ENCODE results near the gene GPNMB. TPM values are rescaled to one million over a fixed set of nuclear protein-coding genes. Genes with fewer than 3 reads are reported as not detected.

Gene GPNMB
- total RNA-seq, 1 donor from 2014 or later = 113 TPM

DNA sequence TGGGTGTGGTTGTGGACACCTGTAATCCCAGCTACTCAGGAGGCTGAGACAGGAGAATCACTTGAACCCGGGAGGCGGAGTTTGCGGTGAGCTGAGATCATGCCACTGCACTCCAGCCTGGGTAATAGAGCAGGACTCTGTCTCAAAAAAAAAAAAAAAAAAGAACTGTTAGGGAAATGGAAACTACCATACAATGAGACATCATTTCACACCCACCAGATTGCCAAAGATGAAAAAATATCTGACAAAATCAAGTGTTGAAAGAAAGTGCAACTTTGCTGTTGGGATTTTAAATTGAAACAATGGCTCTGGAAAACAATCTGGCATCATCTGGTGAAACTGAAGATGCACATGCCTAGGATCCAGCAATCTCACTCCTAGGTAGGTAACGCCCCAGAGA lies 36.5 kb downstream of the GPNMB start:
- no peaks in the 10 kb centered on the region for H3K4me1 ChIP-seq
- no peak for DNase-seq (ENCODE audit: extremely low spot score in 2 of 2)
- H3K4me3 ChIP-seq = no peak overlapping the region
- no peaks in the 10 kb centered on the region for H3K9me3 ChIP-seq
- no peaks in the 10 kb centered on the region for H3K27me3 ChIP-seq
- H3K27ac ChIP-seq = no peak overlapping the region
- TF ChIP-seq, protein P1, sequence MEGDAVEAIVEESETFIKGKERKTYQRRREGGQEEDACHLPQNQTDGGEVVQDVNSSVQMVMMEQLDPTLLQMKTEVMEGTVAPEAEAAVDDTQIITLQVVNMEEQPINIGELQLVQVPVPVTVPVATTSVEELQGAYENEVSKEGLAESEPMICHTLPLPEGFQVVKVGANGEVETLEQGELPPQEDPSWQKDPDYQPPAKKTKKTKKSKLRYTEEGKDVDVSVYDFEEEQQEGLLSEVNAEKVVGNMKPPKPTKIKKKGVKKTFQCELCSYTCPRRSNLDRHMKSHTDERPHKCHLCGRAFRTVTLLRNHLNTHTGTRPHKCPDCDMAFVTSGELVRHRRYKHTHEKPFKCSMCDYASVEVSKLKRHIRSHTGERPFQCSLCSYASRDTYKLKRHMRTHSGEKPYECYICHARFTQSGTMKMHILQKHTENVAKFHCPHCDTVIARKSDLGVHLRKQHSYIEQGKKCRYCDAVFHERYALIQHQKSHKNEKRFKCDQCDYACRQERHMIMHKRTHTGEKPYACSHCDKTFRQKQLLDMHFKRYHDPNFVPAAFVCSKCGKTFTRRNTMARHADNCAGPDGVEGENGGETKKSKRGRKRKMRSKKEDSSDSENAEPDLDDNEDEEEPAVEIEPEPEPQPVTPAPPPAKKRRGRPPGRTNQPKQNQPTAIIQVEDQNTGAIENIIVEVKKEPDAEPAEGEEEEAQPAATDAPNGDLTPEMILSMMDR (IDR thresholded peaks at IDR 0.05) = no peak
- TF ChIP-seq POLR2AphosphoS5 (IDR thresholded peaks at IDR 0.05; ENCODE audit: insufficient read depth in 1 of 2, low read depth in 1 of 2) = no peak
- TF ChIP-seq POLR2A (IDR thresholded peaks at IDR 0.05) = no peak
- intact Hi-C loops (cut with DNase I) = no loop called here
- H3K36me3 ChIP-seq = no peaks in the 10 kb centered on the region

DNA sequence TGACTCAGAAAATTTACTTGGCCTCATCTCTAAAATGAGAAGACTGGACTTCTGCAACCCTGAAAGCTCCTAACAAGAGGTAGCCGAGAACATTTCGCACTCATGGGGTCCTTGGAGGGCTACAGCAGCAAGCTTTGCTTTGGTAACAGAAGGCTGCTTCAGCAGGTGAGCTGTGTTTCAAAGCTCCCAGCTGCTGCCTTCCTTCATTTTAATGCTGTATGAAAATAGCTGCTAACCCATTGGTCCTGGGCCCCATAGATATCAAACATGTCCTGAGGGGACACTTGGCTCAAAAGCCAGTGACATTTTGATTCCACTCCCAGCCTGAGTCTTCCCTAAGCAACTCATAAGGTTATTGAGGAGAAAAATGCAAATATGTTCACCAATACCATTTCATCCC lies 38.3 kb downstream of the GPNMB start:
- Histone ChIP-seq H3K36me3 (no peaks in the 10 kb centered on the region), H3K27ac (no peak overlapping the region), H3K4me3 (no peak overlapping the region), H3K27me3 (no peaks in the 10 kb centered on the region), H3K9me3 (no peaks in the 10 kb centered on the region), H3K4me1 (no peaks in the 10 kb centered on the region)
- intact Hi-C loops (cut with DNase I) = no loop called here
- DNase-seq (ENCODE audit: extremely low spot score in 2 of 2) = no peak
- TF ChIP-seq, protein P1 (IDR thresholded peaks at IDR 0.05) = no peak
- TF ChIP-seq POLR2AphosphoS5 (IDR thresholded peaks at IDR 0.05; ENCODE audit: insufficient read depth in 1 of 2, low read depth in 1 of 2) = no peak
- no peak for TF ChIP-seq POLR2A (IDR thresholded peaks at IDR 0.05)

DNA sequence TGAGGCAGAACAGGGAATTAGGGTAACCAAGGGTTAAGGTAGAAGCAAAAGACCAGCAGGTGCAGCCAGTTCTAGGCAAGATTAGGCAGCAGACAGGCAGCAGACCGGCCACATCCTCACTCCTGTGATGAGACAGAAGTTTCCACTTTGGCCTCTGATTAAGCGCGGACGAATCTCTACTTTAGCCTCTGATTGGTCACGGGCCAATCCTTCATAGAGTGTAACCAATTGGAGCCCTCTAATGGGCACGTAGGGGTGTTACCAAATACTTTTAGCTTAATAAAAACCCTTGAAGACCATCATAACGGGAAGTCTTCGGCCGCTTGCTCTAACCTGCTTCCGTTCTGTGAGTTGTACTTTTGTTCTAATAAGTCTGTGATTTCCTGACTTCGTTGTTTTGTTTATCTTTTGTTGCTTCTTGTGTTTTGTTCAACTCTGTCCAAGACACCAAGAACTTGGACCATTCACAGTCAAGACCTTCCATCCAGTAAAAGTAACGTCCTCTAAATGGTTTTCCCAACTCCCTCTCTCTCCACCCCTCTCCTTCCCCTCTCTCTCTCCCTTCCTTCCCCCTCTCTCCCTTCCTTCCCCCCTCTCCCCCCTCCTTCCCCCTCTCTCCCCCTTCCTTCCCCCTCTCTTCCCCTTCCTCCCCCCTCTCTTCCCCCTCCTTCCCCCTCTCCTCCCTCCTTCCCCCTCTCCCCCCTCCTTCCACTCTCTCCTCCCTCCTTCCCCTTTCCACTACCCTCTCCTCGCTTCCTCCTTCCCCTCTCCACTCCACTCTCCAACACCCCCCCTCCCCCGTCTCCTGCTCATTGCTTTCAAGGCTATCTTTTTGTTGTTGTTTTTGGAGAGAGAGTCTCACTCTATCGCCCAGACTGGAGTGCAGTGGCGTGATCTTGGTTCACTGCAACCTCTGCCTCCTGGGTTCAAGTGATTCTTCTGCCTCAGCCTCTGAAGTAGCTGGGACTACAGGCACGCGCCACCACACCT lies 39.4 kb downstream of the GPNMB start:
- no peak overlapping the region for H3K27ac ChIP-seq
- DNase-seq (ENCODE audit: extremely low spot score in 2 of 2) = no peak
- TF ChIP-seq, protein P1 (IDR thresholded peaks at IDR 0.05) = no peak
- TF ChIP-seq POLR2AphosphoS5 (IDR thresholded peaks at IDR 0.05; ENCODE audit: insufficient read depth in 1 of 2, low read depth in 1 of 2) = no peak
- no peak for TF ChIP-seq POLR2A (IDR thresholded peaks at IDR 0.05)
- H3K4me1 ChIP-seq = no peaks in the 10 kb centered on the region
- H3K27me3 ChIP-seq = no peaks in the 10 kb centered on the region
- no peaks in the 10 kb centered on the region for H3K9me3 ChIP-seq
- no peaks in the 10 kb centered on the region for H3K36me3 ChIP-seq
- H3K4me3 ChIP-seq = no peak overlapping the region
- intact Hi-C loops (cut with DNase I) = no loop called here

DNA sequence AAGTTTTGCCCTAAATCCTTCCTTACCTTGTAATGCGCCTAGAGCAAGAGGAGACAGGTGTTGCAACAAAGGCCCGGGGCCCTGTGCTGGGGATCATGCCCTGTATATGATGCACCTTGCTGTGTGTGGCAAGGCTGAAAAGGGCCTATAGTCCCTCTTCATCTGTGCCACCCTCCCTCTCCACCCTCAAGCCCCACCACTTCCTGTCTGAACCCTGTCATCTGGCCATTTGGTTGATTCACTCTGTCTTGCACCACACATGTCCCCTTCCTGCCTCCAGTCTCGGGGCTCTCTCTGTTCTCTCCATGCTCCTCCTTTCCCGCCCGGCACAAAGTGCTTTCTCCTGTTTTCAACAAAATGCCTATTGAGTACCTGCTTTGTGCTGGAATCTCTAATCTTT lies 41.0 kb downstream of the GPNMB start:
- DNase-seq (ENCODE audit: extremely low spot score in 2 of 2) = no peak
- intact Hi-C loops (cut with DNase I) = no loop called here
- no peak for TF ChIP-seq POLR2A (IDR thresholded peaks at IDR 0.05)
- TF ChIP-seq POLR2AphosphoS5 (IDR thresholded peaks at IDR 0.05; ENCODE audit: insufficient read depth in 1 of 2, low read depth in 1 of 2) = no peak
- TF ChIP-seq, protein P1 (IDR thresholded peaks at IDR 0.05) = no peak
- Histone ChIP-seq H3K9me3 (no peaks in the 10 kb centered on the region), H3K27ac (no peak overlapping the region), H3K36me3 (no peaks in the 10 kb centered on the region), H3K4me3 (no peak overlapping the region), H3K4me1 (no peaks in the 10 kb centered on the region), H3K27me3 (no peaks in the 10 kb centered on the region)

DNA sequence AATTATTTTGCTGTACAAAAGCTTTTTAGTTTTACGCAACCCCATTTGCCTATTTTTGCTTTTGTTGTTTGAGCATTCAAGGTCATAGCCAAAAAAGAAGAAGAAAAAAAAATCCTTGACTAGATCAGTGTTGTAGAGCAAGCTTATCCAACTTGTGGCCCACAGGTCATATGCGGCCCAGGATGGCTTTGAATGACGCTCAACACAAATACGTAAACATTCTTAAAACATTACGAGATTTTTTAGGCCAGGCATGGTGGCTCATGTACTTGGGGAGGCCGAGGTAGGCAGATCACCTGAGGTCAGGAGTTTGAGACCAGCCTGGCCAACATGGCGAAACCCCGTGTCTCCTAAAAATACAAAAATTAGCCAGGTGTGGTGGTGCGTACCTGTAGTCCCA lies 44.4 kb downstream of the GPNMB start:
- DNase-seq (ENCODE audit: extremely low spot score in 2 of 2) = no peak
- no peaks in the 10 kb centered on the region for H3K27me3 ChIP-seq
- TF ChIP-seq POLR2AphosphoS5 (IDR thresholded peaks at IDR 0.05; ENCODE audit: insufficient read depth in 1 of 2, low read depth in 1 of 2) (no peak), POLR2A (IDR thresholded peaks at IDR 0.05) (no peak)
- TF ChIP-seq, protein P1 (IDR thresholded peaks at IDR 0.05) = no peak
- no peak overlapping the region for H3K4me3 ChIP-seq
- intact Hi-C loops (cut with DNase I) = no loop called here
- no peak overlapping the region for H3K27ac ChIP-seq
- H3K9me3 ChIP-seq = no peaks in the 10 kb centered on the region
- no peaks in the 10 kb centered on the region for H3K36me3 ChIP-seq
- H3K4me1 ChIP-seq = no peaks in the 10 kb centered on the region
